GM12878 (cell line): ENCODE results near the gene METTL8. TPM values are rescaled to one million over a fixed set of nuclear protein-coding genes. Genes with fewer than 3 reads are reported as not detected.
A peak's percentile ranks its signal among the peaks of the same experiment; 100 is the strongest.

ENCODE experiments used
- ATAC-seq: fragments of 200-7000 bp; cut with Tn5 transposase; 3 replicates; pipeline ENCODE4 v1.9.1; 2020; ENCODE audit warnings: mild to moderate bottlenecking, moderate library complexity
- BruUV-seq: library from RNA; stranded (reverse); fragments of 400-500 nt; replicated peaks from 2 replicates; lab custom pipeline; 2021; lab: Mats Ljungman, UMichigan
- CTCF ChIA-PET: fragments of 300-600 bp; sonication (Branson Sonifier 250); formaldehyde crosslinking; extraction: SDS; loops from one replicate; lab custom pipeline; 2021; ENCODE audit warnings: inconsistent platforms; lab: Yijun Ruan, JAX
- POLR2A ChIA-PET: fragments of 350-600 bp; formaldehyde crosslinking; extraction: SDS; loops from one replicate; lab custom pipeline; 2021; ENCODE audit warnings: inconsistent platforms; lab: Charles Lee
- RAD21 ChIA-PET: fragments of 300-600 bp; sonication (Branson Sonifier 250); formaldehyde crosslinking; loops from one replicate; lab custom pipeline; 2023; ENCODE audit warnings: antibody characterized with exemption; ENCODE audit not compliant: unreplicated experiment; lab: Charles Lee
- SMC1A ChIA-PET: fragments of 300-600 bp; sonication (Branson Sonifier 250); formaldehyde crosslinking; loops from one replicate; lab custom pipeline; 2023; ENCODE audit not compliant: unreplicated experiment, uncharacterized antibody; lab: Charles Lee
- DNase-seq: peaks from one replicate; pipeline ENCODE4 v3.0.0-alpha.2; 2011; ENCODE audit warnings: low read depth, low spot score
- FAIRE-seq: peaks from 3 replicates; lab custom pipeline; 2011; peaks lifted over from hg19 to GRCh38; lab: Jason Lieb, UNC
- H2AFZ ChIP-seq: 2 replicates; pipeline ENCODE4 v1.6.0; 2011; ENCODE audit warnings: low read depth, low read length, control low read depth; ENCODE audit not compliant: control insufficient read depth
- H3K27ac ChIP-seq: 2 replicates; pipeline ENCODE4 v1.5.1; 2011; ENCODE audit warnings: control low read depth; ENCODE audit not compliant: control insufficient read depth, insufficient read depth
- H3K27me3 ChIP-seq, 2 experiments: replicated peaks in 1 of 2; 2 replicates each; pipeline versions ENCODE4 v1.6.0 to v1.6.1; 2011; ENCODE audit warnings: low read length in 1 of 2; ENCODE audit not compliant: control insufficient read depth in 2 of 2, insufficient read depth in 2 of 2
- H3K36me3 ChIP-seq, 2 experiments: 2 replicates each; pipeline ENCODE4 v1.5.1; 2011; ENCODE audit warnings: low read length in 1 of 2; ENCODE audit not compliant: control insufficient read depth in 2 of 2, insufficient read depth in 2 of 2
- H3K4me1 ChIP-seq: 2 replicates; pipeline ENCODE4 v1.6.1; 2011; ENCODE audit warnings: mild to moderate bottlenecking, low read length, moderate library complexity, mixed read lengths; ENCODE audit not compliant: control insufficient read depth, insufficient read depth
- H3K4me2 ChIP-seq: 2 replicates; pipeline ENCODE4 v1.6.0; 2011; ENCODE audit warnings: control low read depth; ENCODE audit not compliant: control insufficient read depth, insufficient read depth
- H3K4me3 ChIP-seq: fragments of 200-600 bp; sonication (generic); 2 replicates; pipeline ENCODE4 v1.5.1; 2016
- H3K79me2 ChIP-seq: 2 replicates; pipeline ENCODE4 v1.6.0; 2011; ENCODE audit warnings: low read length; ENCODE audit not compliant: control insufficient read depth, insufficient read depth
- H3K9ac ChIP-seq: 2 replicates; pipeline ENCODE4 v1.8.0; 2011; ENCODE audit warnings: low read length, control low read depth, mixed read lengths; ENCODE audit not compliant: control insufficient read depth, insufficient read depth
- H3K9me3 ChIP-seq: replicated peaks from 3 replicates; pipeline ENCODE4 v1.5.1; 2011; ENCODE audit warnings: mild to moderate bottlenecking, low read length; ENCODE audit not compliant: control insufficient read depth, insufficient read depth
- H4K20me1 ChIP-seq: 2 replicates; pipeline ENCODE4 v1.6.0; 2011; ENCODE audit not compliant: control insufficient read depth, insufficient read depth
- EP300 ChIP-seq, 2 experiments: fragments of 150-350 bp in 1 of 2; IDR thresholded peaks; 2 replicates each; pipeline ENCODE4 v1.6.1; 2011 to 2012; ENCODE audit warnings: low read depth in 2 of 2, low read length in 2 of 2, borderline replicate concordance in 1 of 2, improper control_type of control experiment in 1 of 2, inconsistent platforms in 1 of 2; ENCODE audit not compliant: control insufficient read depth in 1 of 2
- SREBF2 ChIP-seq: IDR thresholded peaks from 2 replicates; pipeline ENCODE4 v1.6.1; 2012; ENCODE audit warnings: mild to moderate bottlenecking, low read length
- ZNF687 ChIP-seq: fragments of 450-650 bp; IDR thresholded peaks from 2 replicates; pipeline ENCODE4 v1.6.1; 2017; ENCODE audit warnings: mild to moderate bottlenecking, moderate library complexity
- WGBS: methylation state at CpG from one replicate; pipeline ENCODE4 v1.1.6; 2016; ENCODE audit warnings: low lambda C conversion rate; ENCODE audit not compliant: insufficient replicate concordance, insufficient coverage; ENCODE audit errors: missing lambda C conversion rate; 5-methylcytosine and 5-hydroxymethylcytosine counted together
- in situ Hi-C: fragments of 300-500 bp; cut with MboI; formaldehyde crosslinking; loops from 9 replicates; pipeline ENCODE4 v1.14.3; 2018; ENCODE audit warnings: mixed read lengths
- intact Hi-C: fragments of 100-400 bp; cut with micrococcal nuclease; formaldehyde crosslinking; loops from one replicate; pipeline ENCODE4 v1.14.2; 2022; ENCODE audit not compliant: unreplicated experiment
- polyA plus RNA-seq, 11 experiments: library from polyadenylated mRNA; depleted of rRNA in 4 of 11; unstranded in 6 of 11; stranded (reverse) in 5 of 11; fragments of >200 nt; fragmentation: Nextera tagmentation in 4 of 11; fragmentation: Illumina TruSeq in 1 of 11; extraction: Ambion mirVana in 4 of 11; extraction: Trizol in 1 of 11; gene quantifications; 1 replicate in 1 of 11; 2 replicates in 10 of 11; pipeline versions ENCODE4 v1.2.1 to v1.2.3, GENCODE V29; 2011 to 2016; ENCODE audit warnings: inconsistent platforms in 2 of 11, missing spikeins in 2 of 11, low read depth in 1 of 11
- total RNA-seq, 4 experiments: library from RNA; depleted of rRNA in 3 of 4; stranded (reverse); fragments of >200 nt in 3 of 4; fragmentation: Illumina TruSeq in 1 of 4; extraction: Trizol in 1 of 4; gene quantifications; 2 replicates each; pipeline versions ENCODE4 v1.2.1 to v1.2.3, GENCODE V29; 2013 to 2021
- TF ChIP-seq, protein P1 (sequence below): fragments of 450-650 bp; IDR thresholded peaks from 2 replicates; pipeline ENCODE4 v1.6.1; 2017; ENCODE audit warnings: low read depth, mild to moderate bottlenecking, moderate library complexity

Gene METTL8
- total and polyA plus RNA-seq, 10 of the 15 experiments (the other 5 are each of a cell fraction or from before 2014, with no cell fraction given): 30.8 to 96.3 (median 51.5) TPM

DNA sequence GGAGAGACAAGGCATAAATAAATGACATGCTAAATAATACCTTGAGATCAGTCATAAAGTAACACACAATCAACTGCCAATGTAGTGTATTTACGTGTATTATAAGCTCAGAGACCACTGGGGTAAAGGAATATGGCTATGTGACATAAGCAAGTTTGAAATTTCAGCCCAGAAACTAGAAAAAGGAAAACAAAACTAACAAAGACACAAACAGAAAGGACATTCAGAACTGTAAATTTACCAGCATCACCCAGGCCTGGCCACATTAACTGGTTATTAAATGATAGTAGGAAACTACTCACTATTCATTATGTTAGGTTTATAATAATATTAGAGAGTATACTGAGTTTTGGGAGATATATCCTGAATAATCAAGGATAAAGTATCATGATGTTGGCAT lies 98.8 kb downstream of the METTL8 start:
- Histone ChIP-seq H3K79me2 (peaks cover 8% of the 10 kb centered on the region), H3K27me3 (no peaks in the 10 kb centered on the region), H3K4me1 (peaks cover 31% of the 10 kb centered on the region), H3K4me3 (no peak overlapping the region), H2AFZ (peak overlapping the region; percentile 5; the same call in 1 of the 2 replicates), H3K9ac (no peak overlapping the region; the same call in 1 of the 2 replicates), H4K20me1 (no peaks in the 10 kb centered on the region), H3K4me2 (no peak overlapping the region; the same call in 1 of the 2 replicates), H3K9me3 (no peaks in the 10 kb centered on the region), H3K36me3 (peaks cover 0 to 3% of the 10 kb centered on the region in 2 experiments; a peak in 1 of 4 replicates), H3K27ac (peak overlapping the region; percentile 78)
- intact Hi-C loops (loop anchor here (2.0 kb wide), 1 partner anchor 14 kb away; no protein-coding TSS in a partner anchor), in situ Hi-C loops (no loop called here)
- peak; percentile 63 for ATAC-seq
- 53% methylated on average over 1 of the region's 1 CpG for WGBS
- ChIA-PET CTCF (interaction anchor here (0.7 to 4.5 kb wide), 11 partner anchors 9 to 362 kb away, joined by 3 to 35 read pairs (median 7); no protein-coding TSS in a partner anchor), POLR2A (interaction anchor here (0.6 to 5.2 kb wide), 11 partner anchors 11 to 173 kb away, joined by 3 to 116 read pairs (median 7); no protein-coding TSS in a partner anchor), SMC1A (interaction anchor here (0.7 to 6.5 kb wide), 20 partner anchors 8 to 222 kb away, joined by 3 to 96 read pairs (median 4); no protein-coding TSS in a partner anchor), RAD21 (interaction anchor here (0.9 to 8.9 kb wide), 10 partner anchors 8 to 179 kb away, joined by 3 to 215 read pairs (median 8); no protein-coding TSS in a partner anchor)
- no peak for DNase-seq
- no peak for FAIRE-seq
- no TSS peak for BruUV-seq
- TF ChIP-seq EP300 (IDR thresholded peaks at IDR 0.05; ENCODE audit: borderline replicate concordance in 1 of 2, control insufficient read depth in 1 of 2, low read depth in 2 of 2, low read length in 2 of 2) (peak in 1 of 2 experiments; percentile 34; a peak in 1 of 4 replicates), SREBF2 (no peak)

- Histone ChIP-seq H3K27me3 (no peaks in the 10 kb centered on the region), H3K9ac (no peak overlapping the region), H3K9me3 (no peaks in the 10 kb centered on the region), H3K4me2 (peak overlapping the region; percentile 35; the same call in 1 of the 2 replicates), H4K20me1 (no peaks in the 10 kb centered on the region), H3K79me2 (peaks cover 8% of the 10 kb centered on the region), H3K36me3 (peaks cover 0 to 3% of the 10 kb centered on the region in 2 experiments; a peak in 1 of 4 replicates), H2AFZ (no peak overlapping the region), H3K4me3 (no peak overlapping the region), H3K27ac (peak overlapping the region; percentile 78), H3K4me1 (peaks cover 31% of the 10 kb centered on the region)
- no peak for DNase-seq
- RAD21 ChIA-PET: interaction anchor here (0.6 to 8.9 kb wide), 12 partner anchors 9 to 178 kb away, joined by 3 to 215 read pairs (median 4); no protein-coding TSS in a partner anchor
- POLR2A ChIA-PET: interaction anchor here (0.7 to 5.2 kb wide), 12 partner anchors 9 to 176 kb away, joined by 3 to 116 read pairs (median 7); no protein-coding TSS in a partner anchor
- intact Hi-C loops: loop anchor here (2.0 kb wide), 1 partner anchor 13 kb away; no protein-coding TSS in a partner anchor
- CTCF ChIA-PET: interaction anchor here (0.7 to 4.5 kb wide), 14 partner anchors 8 to 361 kb away, joined by 3 to 35 read pairs (median 4); no protein-coding TSS in a partner anchor
- SMC1A ChIA-PET: interaction anchor here (0.6 to 6.5 kb wide), 22 partner anchors 9 to 1105 kb away, joined by 3 to 96 read pairs (median 4); no protein-coding TSS in a partner anchor
- WGBS: 85% methylated on average over 2 of the region's 2 CpGs
- in situ Hi-C loops: no loop called here
- ATAC-seq: no peak
- no TSS peak for BruUV-seq
- no peak for FAIRE-seq
- TF ChIP-seq, protein P1, sequence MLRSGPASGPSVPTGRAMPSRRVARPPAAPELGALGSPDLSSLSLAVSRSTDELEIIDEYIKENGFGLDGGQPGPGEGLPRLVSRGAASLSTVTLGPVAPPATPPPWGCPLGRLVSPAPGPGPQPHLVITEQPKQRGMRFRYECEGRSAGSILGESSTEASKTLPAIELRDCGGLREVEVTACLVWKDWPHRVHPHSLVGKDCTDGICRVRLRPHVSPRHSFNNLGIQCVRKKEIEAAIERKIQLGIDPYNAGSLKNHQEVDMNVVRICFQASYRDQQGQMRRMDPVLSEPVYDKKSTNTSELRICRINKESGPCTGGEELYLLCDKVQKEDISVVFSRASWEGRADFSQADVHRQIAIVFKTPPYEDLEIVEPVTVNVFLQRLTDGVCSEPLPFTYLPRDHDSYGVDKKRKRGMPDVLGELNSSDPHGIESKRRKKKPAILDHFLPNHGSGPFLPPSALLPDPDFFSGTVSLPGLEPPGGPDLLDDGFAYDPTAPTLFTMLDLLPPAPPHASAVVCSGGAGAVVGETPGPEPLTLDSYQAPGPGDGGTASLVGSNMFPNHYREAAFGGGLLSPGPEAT: 0 out of 2 replicates have a peak, but pooled peaks have one; percentile 18
- 0 out of 2 replicates have a peak, but pooled peaks have one; percentile 15 for TF ChIP-seq ZNF687
Observed at GRCh38 chr2:171334171-171334570, 99.6 kb downstream of the METTL8 start.
